ENCODE measurements around the gene TMEM258. TPM values are rescaled to one million over a fixed set of nuclear protein-coding genes. Genes with fewer than 3 reads are reported as not detected.

The TMEM258 gene
- total and polyA plus RNA-seq, 2 donors (not counting 3 experiments of a cell fraction or from before 2014, with no cell fraction given) = 140 to 534 TPM

- intact Hi-C loops (cut with micrococcal nuclease) = no loop called here
- no peak overlapping the region for H3K4me3 ChIP-seq (replicated peaks in 1 of 3; ENCODE audit: insufficient read depth in 1 of 3, low read depth in 1 of 3, low read length in 3 of 3)
- dilution Hi-C loops (cut with MboI; ENCODE audit: extremely low pct_ligation_motif_present, low sequenced_read_pairs) = no loop called here
Observed at GRCh38 chr11:61803889-61804647, 11.7 kb upstream of the TMEM258 start.

More at GRCh38 chr11:61803889-61804647, 11.7 kb upstream of the TMEM258 start:
- DNase-seq (ENCODE audit: low read depth, low spot score) = no peak
- no peak overlapping the region for H3K9ac ChIP-seq (replicated peaks; ENCODE audit: extremely low read depth, insufficient read depth, low read length)
- POLR2A ChIA-PET = no interaction called here
- TF ChIP-seq CTCF (IDR thresholded peaks at IDR 0.05; ENCODE audit: extremely low read depth in 1 of 2, insufficient read depth in 1 of 2, low read depth in 1 of 2, low read length in 2 of 2) (no peak), FOS (IDR thresholded peaks at IDR 0.05; ENCODE audit: borderline replicate concordance, insufficient read depth, low read length) (no peak), MYC (IDR thresholded peaks at IDR 0.05; ENCODE audit: low read depth, low read length) (no peak), EZH2 (IDR thresholded peaks at IDR 0.05; ENCODE audit: borderline replicate concordance, low read depth, low read length, severe bottlenecking) (no peak), MAX (IDR thresholded peaks at IDR 0.05; ENCODE audit: insufficient read depth, insufficient read length) (no peak), JUN (IDR thresholded peaks at IDR 0.05; ENCODE audit: borderline replicate concordance, insufficient read depth, insufficient read length, low read depth) (no peak), POLR2A (IDR thresholded peaks at IDR 0.05; ENCODE audit: low read depth, low read length) (no peak), GATA2 (IDR thresholded peaks at IDR 0.05; ENCODE audit: insufficient read depth, insufficient read length, low read depth, low read length) (no peak), POLR2AphosphoS5 (IDR thresholded peaks at IDR 0.05; ENCODE audit: insufficient read depth, low read depth, low read length) (no peak)
- H3K9me1 ChIP-seq (replicated peaks; ENCODE audit: control insufficient read depth, extremely low read depth, insufficient read depth, low read length) = no peaks in the 10 kb centered on the region
- CTCF ChIA-PET = interaction anchor here (1.2 to 1.4 kb wide), 3 partner anchors 11 to 304 kb away, joined by 3 to 4 read pairs (median 3); partner anchors contain the start of gene FADS2
- peaks cover 2% of the 10 kb centered on the region for H3K79me2 ChIP-seq (ENCODE audit: control insufficient read depth, insufficient read depth, low read length)
- peaks cover 13% of the 10 kb centered on the region for H3K4me1 ChIP-seq (ENCODE audit: control insufficient read depth, extremely low read depth, insufficient read depth, low read length)
- H2AFZ ChIP-seq (ENCODE audit: low read depth, low read length) = no peak overlapping the region
- BruUV-seq (replicated peaks) = no TSS peak
- peak overlapping the region; percentile 5 for H3K27ac ChIP-seq (ENCODE audit: insufficient read depth, low read depth, low read length)
- H4K20me1 ChIP-seq (replicated peaks; ENCODE audit: control insufficient read depth, extremely low read depth, insufficient read depth, low read length) = no peaks in the 10 kb centered on the region
- peaks cover 15 to 30% of the 10 kb centered on the region in 2 experiments for H3K36me3 ChIP-seq (ENCODE audit: control insufficient read depth in 2 of 2, extremely low read depth in 1 of 2, insufficient read depth in 2 of 2, low read length in 2 of 2)
- no peaks in the 10 kb centered on the region for H3K27me3 ChIP-seq (ENCODE audit: control insufficient read depth in 2 of 2, insufficient read depth in 2 of 2, low read length in 2 of 2)
- no peak for FAIRE-seq
- H3K4me2 ChIP-seq (ENCODE audit: insufficient read depth, low read length) = no peak overlapping the region
- no peaks in the 10 kb centered on the region for H3K9me3 ChIP-seq (replicated peaks; ENCODE audit: control insufficient read depth, insufficient read depth, low read length)
